ENCODE data around the gene LOXHD1. TPM values are rescaled to one million over a fixed set of nuclear protein-coding genes. Genes with fewer than 3 reads are reported as not detected.

Gene LOXHD1
- not detected in 2 replicates for total RNA-seq

DNA sequence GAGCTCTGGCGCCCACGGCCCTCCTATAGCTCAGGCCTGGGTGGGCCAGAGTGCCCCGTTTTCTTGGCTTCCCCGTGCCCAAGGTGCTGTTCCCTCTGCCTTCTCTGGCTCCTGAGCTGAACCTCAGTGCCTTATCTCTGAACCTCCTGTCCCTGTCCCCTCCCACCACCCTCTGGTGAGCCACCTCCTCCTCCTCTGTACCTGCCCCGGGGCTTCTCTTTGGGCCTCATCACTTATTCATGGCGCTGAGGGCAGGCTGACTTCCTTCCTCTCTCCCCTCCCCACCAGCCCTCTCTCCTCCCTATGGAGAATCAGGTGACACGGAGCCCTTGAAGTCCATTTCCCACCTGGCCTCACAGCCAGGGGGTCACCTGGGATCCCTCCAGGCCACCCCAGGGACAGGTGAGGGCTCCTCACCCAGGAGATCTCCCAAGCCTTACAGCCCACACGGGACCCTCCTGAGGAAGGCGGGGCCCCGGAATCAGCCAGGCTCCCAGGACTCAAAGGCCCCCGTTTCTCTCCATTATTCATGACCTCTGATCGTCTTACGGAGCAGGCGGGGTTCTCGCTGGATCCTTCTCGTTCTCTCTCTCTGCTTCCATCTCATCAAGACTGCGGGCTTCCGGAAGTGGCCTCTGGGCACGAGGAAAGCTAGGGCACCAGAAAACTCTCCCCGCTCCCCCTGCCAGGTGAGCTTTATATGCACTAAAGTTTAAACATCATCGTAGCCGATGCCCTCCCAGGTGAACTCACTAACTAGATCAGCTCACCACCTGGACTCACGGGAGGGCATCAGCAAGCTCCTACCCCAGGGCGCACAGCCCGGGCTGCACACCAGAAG is at the start of gene LOXHD1:
TSS of gene LOXHD1 (minus strand) at position 106 of the 841 bp plus-strand sequence. CDS start 187 bp downstream, outside the sequence.

Other genes starting within 250 kb of the LOXHD1 start
- 0.13 TPM in 1 of 2 replicates, not detected in the other for gene ST8SIA5, start 99.8 kb upstream of the LOXHD1 start, total RNA-seq

Measured in mesangial cell (primary cell).